Keratinocyte (primary cell): Measurements from ENCODE around the gene ZIC4. TPM values are rescaled to one million over a fixed set of nuclear protein-coding genes. Genes with fewer than 3 reads are reported as not detected.

Source experiments
- DNase-seq: peaks from one replicate; pipeline ENCODE4 v3.0.0-alpha.2; 2011; ENCODE audit warnings: low read depth, missing footprints, low spot score
- FAIRE-seq: peaks from 2 replicates; lab custom pipeline; 2011; peaks lifted over from hg19 to GRCh38; lab: Jason Lieb, UNC
- H2AFZ ChIP-seq: 2 replicates; pipeline ENCODE4 v1.6.0; 2012; ENCODE audit warnings: low read length, control low read depth, inconsistent platforms; ENCODE audit not compliant: control insufficient read depth
- H3K27ac ChIP-seq: 2 replicates; pipeline ENCODE4 v1.5.1; 2011; ENCODE audit warnings: low read length; ENCODE audit not compliant: control insufficient read depth, insufficient read depth
- H3K27me3 ChIP-seq: 3 replicates; pipeline ENCODE4 v1.6.0; 2011; ENCODE audit warnings: low read length; ENCODE audit not compliant: control insufficient read depth, insufficient read depth; ENCODE audit errors: extremely low read depth
- H3K36me3 ChIP-seq, 2 experiments: 2 replicates in 1 of 2; 3 replicates in 1 of 2; pipeline ENCODE4 v1.5.1; 2011; ENCODE audit warnings: low read length in 2 of 2, mild to moderate bottlenecking in 1 of 2; ENCODE audit not compliant: control insufficient read depth in 2 of 2, insufficient read depth in 2 of 2; ENCODE audit errors: extremely low read depth in 1 of 2
- H3K4me1 ChIP-seq: 3 replicates; pipeline ENCODE4 v1.5.1; 2011; ENCODE audit warnings: low read length; ENCODE audit not compliant: control insufficient read depth, insufficient read depth; ENCODE audit errors: extremely low read depth
- H3K4me2 ChIP-seq: 3 replicates; pipeline ENCODE4 v1.6.0; 2011; ENCODE audit warnings: low read depth, low read length; ENCODE audit not compliant: control insufficient read depth, insufficient read depth; ENCODE audit errors: extremely low read depth
- H3K4me3 ChIP-seq, 3 experiments: fragments of 200-600 bp in 1 of 3; sonication (generic) in 1 of 3; 2 replicates in 2 of 3; 3 replicates in 1 of 3; pipeline ENCODE4 v1.5.1; 2011 to 2016; ENCODE audit warnings: low read length in 3 of 3, mild to moderate bottlenecking in 3 of 3, control low read depth in 2 of 3, inconsistent platforms in 1 of 3, low read depth in 1 of 3, mixed read lengths in 1 of 3, mixed run types in 1 of 3, moderate library complexity in 1 of 3; ENCODE audit not compliant: control insufficient read depth in 2 of 3, insufficient read depth in 2 of 3; ENCODE audit errors: extremely low read depth in 1 of 3
- H3K79me2 ChIP-seq: 2 replicates; pipeline ENCODE4 v1.6.0; 2012; ENCODE audit warnings: low read length; ENCODE audit not compliant: control insufficient read depth, insufficient read depth
- H3K9ac ChIP-seq: 3 replicates; pipeline ENCODE4 v1.6.0; 2011; ENCODE audit warnings: low read length; ENCODE audit not compliant: control insufficient read depth, insufficient read depth; ENCODE audit errors: extremely low read depth
- H3K9me1 ChIP-seq: 3 replicates; pipeline ENCODE4 v1.6.0; 2011; ENCODE audit warnings: low read length; ENCODE audit not compliant: control insufficient read depth, insufficient read depth; ENCODE audit errors: extremely low read depth
- H3K9me3 ChIP-seq: 2 replicates; pipeline ENCODE4 v1.5.1; 2012; ENCODE audit warnings: low read depth, low read length; ENCODE audit not compliant: control insufficient read depth
- H4K20me1 ChIP-seq: 3 replicates; pipeline ENCODE4 v1.6.0; 2011; ENCODE audit warnings: low read length; ENCODE audit not compliant: control insufficient read depth, insufficient read depth; ENCODE audit errors: extremely low read depth
- CTCF ChIP-seq, 3 experiments: IDR thresholded peaks in 1 of 3; conservative IDR thresholded peaks in 1 of 3; optimal IDR thresholded peaks in 1 of 3; 2 replicates in 2 of 3; 3 replicates in 1 of 3; pipeline versions ENCODE3 to v1.5.1; 2011; ENCODE audit warnings: low read length in 3 of 3, mild to moderate bottlenecking in 3 of 3, moderate library complexity in 2 of 3, control low read depth in 1 of 3, inconsistent platforms in 1 of 3; ENCODE audit not compliant: insufficient read depth in 2 of 3; ENCODE audit errors: extremely low read depth in 1 of 3
- EZH2 ChIP-seq: IDR thresholded peaks from one replicate; pipeline ENCODE4 v1.6.1; 2012; ENCODE audit warnings: inconsistent platforms, mild to moderate bottlenecking, low read length, moderate library complexity
- dilution Hi-C: fragments of 300-500 bp; cut with MboI; formaldehyde crosslinking; loops from one replicate; pipeline ENCODE4 v1.7.0; 2020; ENCODE audit warnings: low sequenced_read_pairs; ENCODE audit not compliant: extremely low pct_ligation_motif_present
- polyA plus RNA-seq, 5 experiments: library from polyadenylated mRNA; depleted of rRNA in 3 of 5; stranded (reverse) in 3 of 5; stranded (forward) in 1 of 5; unstranded in 1 of 5; fragments of >200 nt; gene quantifications; 1 replicate in 1 of 5; 2 replicates in 3 of 5; 3 replicates in 1 of 5; pipeline versions ENCODE4 v1.2.1 to v1.2.3, GENCODE V29; 2011 to 2012; ENCODE audit warnings: missing spikeins in 2 of 5, low read depth in 1 of 5, low replicate concordance in 1 of 5

The ZIC4 gene
- polyA plus RNA-seq, 1 donor (not counting 4 experiments of a cell fraction or from before 2014, with no cell fraction given), result not detected

GRCh38 chr3:147360646-147361453 is 45.5 kb downstream of the ZIC4 start:
- no peak overlapping the region for H3K9ac ChIP-seq
- H4K20me1 ChIP-seq, result no peaks in the 10 kb centered on the region
- no peaks in the 10 kb centered on the region for H3K36me3 ChIP-seq
- FAIRE-seq (no peak), DNase-seq (no peak)
- no peaks in the 10 kb centered on the region for H3K9me1 ChIP-seq
- H3K79me2 ChIP-seq, result no peaks in the 10 kb centered on the region
- no peak overlapping the region for H3K27ac ChIP-seq
- no peak overlapping the region for H3K4me2 ChIP-seq
- H3K27me3 ChIP-seq, result peaks cover 59% of the 10 kb centered on the region
- dilution Hi-C loops, result no loop called here
- H3K4me3 ChIP-seq, result no peak overlapping the region
- H3K9me3 ChIP-seq, result no peaks in the 10 kb centered on the region
- H2AFZ ChIP-seq, result no peak overlapping the region
- no peak for TF ChIP-seq EZH2
- no peak for TF ChIP-seq CTCF (optimal IDR thresholded peaks at IDR 0.05 in 1 of 3, IDR thresholded peaks at IDR 0.05 in 1 of 3, conservative IDR thresholded peaks at IDR 0.05 in 1 of 3; ENCODE audit: extremely low read depth in 1 of 3, insufficient read depth in 2 of 3, low read length in 3 of 3)
- H3K4me1 ChIP-seq, result no peaks in the 10 kb centered on the region

- FAIRE-seq, result no peak
- H3K4me3 ChIP-seq, result no peak overlapping the region
- no peak overlapping the region for H3K4me2 ChIP-seq
- H2AFZ ChIP-seq, result no peak overlapping the region
- TF ChIP-seq EZH2 (no peak), CTCF (optimal IDR thresholded peaks at IDR 0.05 in 1 of 3, IDR thresholded peaks at IDR 0.05 in 1 of 3, conservative IDR thresholded peaks at IDR 0.05 in 1 of 3; ENCODE audit: extremely low read depth in 1 of 3, insufficient read depth in 2 of 3, low read length in 3 of 3) (no peak)
- H3K79me2 ChIP-seq, result no peaks in the 10 kb centered on the region
- H4K20me1 ChIP-seq, result no peaks in the 10 kb centered on the region
- no peaks in the 10 kb centered on the region for H3K4me1 ChIP-seq
- H3K27ac ChIP-seq, result no peak overlapping the region
- H3K36me3 ChIP-seq, result no peaks in the 10 kb centered on the region
- no peak for DNase-seq
- dilution Hi-C loops, result no loop called here
- no peaks in the 10 kb centered on the region for H3K9me1 ChIP-seq
- no peaks in the 10 kb centered on the region for H3K9me3 ChIP-seq
- no peak overlapping the region for H3K9ac ChIP-seq
- peaks cover 65% of the 10 kb centered on the region for H3K27me3 ChIP-seq
Observed at GRCh38 chr3:147360051-147360439, 46.3 kb downstream of the ZIC4 start.
